ENCODE results near the gene TARS2.

TARS2 gene

GRCh38 chr1:150493175-150493574 lies 6.0 kb downstream of the TARS2 start:
- POLR2A ChIA-PET (ENCODE audit: low non-redundant PET), result no interaction called here

GRCh38 chr1:150498342-150498741 lies 11.1 kb downstream of the TARS2 start:
- no peak for TF ChIP-seq CTCF (conservative IDR thresholded peaks at IDR 0.05; ENCODE audit: low read depth)
- DNase-seq (ENCODE audit: low spot score), result no peak
- H3K27ac ChIP-seq, result no peak overlapping the region
- POLR2A ChIA-PET (ENCODE audit: low non-redundant PET), result interaction anchor here (0.9 kb wide), 1 partner anchor 50 kb away, joined by 3 read pairs; no protein-coding TSS in a partner anchor
- CTCF ChIA-PET, result interaction anchor here (0.6 to 1.2 kb wide), 3 partner anchors 24 to 41 kb away, joined by 4 to 5 read pairs (median 4); no protein-coding TSS in a partner anchor

More at GRCh38 chr1:150493175-150493574, 6.0 kb downstream of the TARS2 start:
- H3K27ac ChIP-seq, result no peak overlapping the region
- no peak for TF ChIP-seq CTCF (conservative IDR thresholded peaks at IDR 0.05; ENCODE audit: low read depth)
- no peak for DNase-seq (ENCODE audit: low spot score)
- CTCF ChIA-PET, result interaction anchor here (0.6 to 0.7 kb wide), 2 partner anchors 21 to 30 kb away, joined by 3 to 4 read pairs; no protein-coding TSS in a partner anchor

GRCh38 chr1:150505431-150505830 lies 18.2 kb downstream of the TARS2 start:
- no peak for DNase-seq (ENCODE audit: low spot score)
- ChIA-PET CTCF (interaction anchor here (0.5 to 0.9 kb wide), 2 partner anchors 56 to 431 kb away, joined by 3 to 9 read pairs; no protein-coding TSS in a partner anchor), POLR2A (ENCODE audit: low non-redundant PET) (no interaction called here)
- TF ChIP-seq CTCF (conservative IDR thresholded peaks at IDR 0.05; ENCODE audit: low read depth), result no peak
- H3K27ac ChIP-seq, result peak overlapping the region; percentile 35

- peak; percentile 85 for DNase-seq (ENCODE audit: low spot score)
- peak within 1 kb of the TSS; percentile 89 for H3K27ac ChIP-seq
- no peak for TF ChIP-seq CTCF (conservative IDR thresholded peaks at IDR 0.05; ENCODE audit: low read depth)
- CTCF ChIA-PET, result interaction anchor here (0.7 kb wide), 1 partner anchor 399 kb away, joined by 4 read pairs; no protein-coding TSS in a partner anchor
- POLR2A ChIA-PET (ENCODE audit: low non-redundant PET), result no interaction called here
Observed at GRCh38 chr1:150507912-150508864, 21.0 kb downstream of the TARS2 start, which contains the start of gene ECM1. Gene ECM1, plus strand, starts transcription at chr1:150508109. Its CDS starts 101 bp downstream, at chr1:150508210.

- ChIA-PET POLR2A (ENCODE audit: low non-redundant PET) (no interaction called here), CTCF (no interaction called here)
- peak overlapping the region; percentile 89 for H3K27ac ChIP-seq
- no peak for TF ChIP-seq CTCF (conservative IDR thresholded peaks at IDR 0.05; ENCODE audit: low read depth)
- no peak for DNase-seq (ENCODE audit: low spot score)
Observed at GRCh38 chr1:150508982-150509381, 21.8 kb downstream of the TARS2 start.

- POLR2A ChIA-PET (ENCODE audit: low non-redundant PET), result no interaction called here
- DNase-seq (ENCODE audit: low spot score), result no peak
- peak overlapping the region; percentile 89 for H3K27ac ChIP-seq
- no peak for TF ChIP-seq CTCF (conservative IDR thresholded peaks at IDR 0.05; ENCODE audit: low read depth)
- CTCF ChIA-PET, result interaction anchor here (0.6 kb wide), 1 partner anchor 9 kb away, joined by 5 read pairs; no protein-coding TSS in a partner anchor
Observed at GRCh38 chr1:150511551-150511950, 24.3 kb downstream of the TARS2 start.

Measured in RWPE1 (cell line).